GM23338 (cell line): Measurements from ENCODE around the gene SLK. TPM values are rescaled to one million over a fixed set of nuclear protein-coding genes. Genes with fewer than 3 reads are reported as not detected.

Source experiments
- ATAC-seq: fragments of 200-7000 bp; cut with Tn5 transposase; 3 replicates; pipeline ENCODE4 v1.9.1; 2020
- DNase-seq: peaks from one replicate; pipeline ENCODE4 v3.0.0-alpha.2; 2015; ENCODE audit warnings: low spot score
- H2AFZ ChIP-seq: fragments of 200-600 bp; sonication (generic); 2 replicates; pipeline ENCODE4 v1.8.0; 2016; ENCODE audit warnings: antibody characterized with exemption, mild to moderate bottlenecking, moderate library complexity
- H3F3A ChIP-seq: fragments of 200-600 bp; sonication (generic); replicated peaks from 2 replicates; pipeline ENCODE4 v1.8.0; 2017; ENCODE audit warnings: antibody characterized with exemption, mixed run types, low read depth
- H3K27ac ChIP-seq: fragments of 200-600 bp; sonication (generic); 2 replicates; pipeline ENCODE4 v1.6.1; 2016; ENCODE audit warnings: low read depth
- H3K27me3 ChIP-seq: fragments of 200-600 bp; sonication (generic); 2 replicates; pipeline ENCODE4 v1.8.0; 2016; ENCODE audit warnings: mild to moderate bottlenecking, mixed run types, moderate library complexity; ENCODE audit not compliant: insufficient read depth
- H3K36me3 ChIP-seq: fragments of 200-600 bp; sonication (generic); 2 replicates; pipeline ENCODE4 v1.8.0; 2016; ENCODE audit warnings: mild to moderate bottlenecking; ENCODE audit not compliant: insufficient read depth
- H3K4me1 ChIP-seq: fragments of 200-600 bp; sonication (generic); 2 replicates; pipeline ENCODE4 v1.8.0; 2016; ENCODE audit warnings: mild to moderate bottlenecking, moderate library complexity; ENCODE audit not compliant: insufficient read depth
- H3K4me2 ChIP-seq: fragments of 200-600 bp; sonication (generic); 2 replicates; pipeline ENCODE4 v1.7.1; 2017; ENCODE audit warnings: mixed run types
- H3K4me3 ChIP-seq: fragments of 200-600 bp; sonication (generic); 2 replicates; pipeline ENCODE4 v1.6.1; 2016; ENCODE audit warnings: mixed run types
- H3K79me2 ChIP-seq: fragments of 200-600 bp; sonication (generic); replicated peaks from 2 replicates; pipeline ENCODE4 v1.8.0; 2017; ENCODE audit warnings: mild to moderate bottlenecking; ENCODE audit not compliant: insufficient read depth
- H3K9me2 ChIP-seq: fragments of 200-600 bp; sonication (generic); 2 replicates; pipeline ENCODE4 v1.8.0; 2017; ENCODE audit not compliant: insufficient read depth
- H4K20me1 ChIP-seq: fragments of 200-600 bp; sonication (generic); replicated peaks from 2 replicates; pipeline ENCODE4 v1.8.0; 2017; ENCODE audit warnings: mild to moderate bottlenecking; ENCODE audit not compliant: insufficient read depth
- H3K27ac Mint-ChIP-seq: 2 replicates; pipeline ENCODE4 v1.8.0; 2020; ENCODE audit warnings: inconsistent platforms, mild to moderate bottlenecking, moderate library complexity, mixed read lengths
- H3K27me3 Mint-ChIP-seq: 3 replicates; pipeline ENCODE4 v1.8.0; 2022; ENCODE audit warnings: low read depth, mild to moderate bottlenecking, moderate library complexity, mixed read lengths, inconsistent platforms; ENCODE audit not compliant: insufficient read depth, poor library complexity
- H3K36me3 Mint-ChIP-seq: 3 replicates; pipeline ENCODE4 v1.8.0; 2021; ENCODE audit warnings: low read depth, mild to moderate bottlenecking, inconsistent platforms, moderate library complexity, mixed read lengths
- H3K4me1 Mint-ChIP-seq: 3 replicates; pipeline ENCODE4 v1.8.0; 2020; ENCODE audit warnings: mild to moderate bottlenecking, inconsistent platforms, mixed read lengths
- H3K4me3 Mint-ChIP-seq: 3 replicates; pipeline ENCODE4 v1.8.0; 2021; ENCODE audit warnings: moderate library complexity, mild to moderate bottlenecking, inconsistent platforms, mixed read lengths
- H3K9me3 Mint-ChIP-seq: 3 replicates; pipeline ENCODE4 v1.8.0; 2020; ENCODE audit warnings: moderate library complexity, mild to moderate bottlenecking, inconsistent platforms, mixed read lengths
- CREB1 ChIP-seq: fragments of 250-450 bp; sonication (Bioruptor Pico); IDR thresholded peaks from 2 replicates; pipeline ENCODE4 v1.5.0; 2020; ENCODE audit warnings: low read depth, mild to moderate bottlenecking, moderate library complexity
- ETS1 ChIP-seq: IDR thresholded peaks from 2 replicates; pipeline ENCODE4 v1.6.1; 2016; ENCODE audit warnings: antibody characterized with exemption
- EZH2 ChIP-seq: fragments of 200-600 bp; sonication (generic); IDR thresholded peaks from one replicate; pipeline ENCODE4 v1.8.0; 2017; ENCODE audit warnings: antibody characterized with exemption, mild to moderate bottlenecking, low read depth; ENCODE audit not compliant: unreplicated experiment
- EZH2phosphoT487 ChIP-seq: fragments of 200-600 bp; sonication (generic); IDR thresholded peaks from one replicate; pipeline ENCODE4 v1.8.1; 2018; ENCODE audit warnings: antibody characterized with exemption; ENCODE audit not compliant: unreplicated experiment
- JUNB ChIP-seq: IDR thresholded peaks from one replicate; pipeline ENCODE4 v1.6.1; 2016; ENCODE audit warnings: antibody characterized with exemption; ENCODE audit not compliant: unreplicated experiment
- NANOG ChIP-seq: IDR thresholded peaks from 2 replicates; pipeline ENCODE4 v1.6.1; 2016; ENCODE audit warnings: antibody characterized with exemption, borderline replicate concordance
- STAT1 ChIP-seq: IDR thresholded peaks from one replicate; pipeline ENCODE4 v1.6.1; 2016; ENCODE audit warnings: antibody characterized with exemption; ENCODE audit not compliant: unreplicated experiment
- ZNF114 ChIP-seq: fragments of 250-450 bp; sonication (Bioruptor Pico); IDR thresholded peaks from 2 replicates; pipeline ENCODE4 v1.5.0; 2020; ENCODE audit warnings: mild to moderate bottlenecking, moderate library complexity
- ZNF331 ChIP-seq: fragments of 250-450 bp; sonication (Bioruptor Pico); IDR thresholded peaks from 2 replicates; pipeline ENCODE4 v1.5.0; 2020; ENCODE audit warnings: low read depth, mild to moderate bottlenecking, moderate library complexity
- ZNF462 ChIP-seq: fragments of 250-450 bp; sonication (Bioruptor Pico); IDR thresholded peaks from 2 replicates; pipeline ENCODE4 v1.5.0; 2020; ENCODE audit warnings: mild to moderate bottlenecking, moderate library complexity
- polyA plus RNA-seq: library from polyadenylated mRNA; unstranded; fragments of >200 nt; fragmentation: Nextera tagmentation; extraction: Ambion mirVana; gene quantifications from 2 replicates; pipeline ENCODE4 v1.2.1, GENCODE V29; 2016
- total RNA-seq: library from RNA; depleted of rRNA; stranded (reverse); fragments of >200 nt; shearing (Covaris generic); gene quantifications from 2 replicates; pipeline ENCODE4 v1.2.3, GENCODE V29; 2014

Gene SLK
- total and polyA plus RNA-seq, 2 experiments from 2014 or later, result 8.4 to 21.5 TPM

GRCh38 chr10:103990121-103990520 lies 23.2 kb downstream of the SLK start (continued):
- no peak for TF ChIP-seq ZNF462 (CRISPR knock-in tag)
- no peak for TF ChIP-seq JUNB
- TF ChIP-seq ZNF114 (CRISPR knock-in tag), result no peak
- TF ChIP-seq EZH2phosphoT487, result no peak
- TF ChIP-seq ZNF331 (CRISPR knock-in tag), result no peak
- TF ChIP-seq STAT1, result no peak
- no peak for TF ChIP-seq CREB1 (CRISPR knock-in tag)

- DNase-seq (no peak), ATAC-seq (no peak)
- no peaks in the 10 kb centered on the region for H3K4me1 ChIP-seq
- no peaks in the 10 kb centered on the region for H3K27me3 ChIP-seq
- H3K9me3 Mint-ChIP-seq, result no peaks in the 10 kb centered on the region
- no peak overlapping the region for H3K4me2 ChIP-seq
- no peaks in the 10 kb centered on the region for H3K36me3 ChIP-seq
- no peaks in the 10 kb centered on the region; the same call in 1 of the 2 replicates for H3K79me2 ChIP-seq
- H3K4me3 Mint-ChIP-seq, result no peak overlapping the region
- no peaks in the 10 kb centered on the region for H3K4me1 Mint-ChIP-seq
- no peaks in the 10 kb centered on the region for H3K9me2 ChIP-seq
- no peaks in the 10 kb centered on the region for H4K20me1 ChIP-seq
- no peak overlapping the region for H3K4me3 ChIP-seq
- no peaks in the 10 kb centered on the region for H3K27me3 Mint-ChIP-seq
- no peak overlapping the region for H2AFZ ChIP-seq
- H3K36me3 Mint-ChIP-seq, result no peaks in the 10 kb centered on the region
- no peak overlapping the region for H3K27ac ChIP-seq
- no peak overlapping the region for H3K27ac Mint-ChIP-seq
- no peaks in the 10 kb centered on the region for H3F3A ChIP-seq
- TF ChIP-seq ETS1, result no peak
- no peak for TF ChIP-seq ZNF114 (CRISPR knock-in tag)
- no peak for TF ChIP-seq NANOG
- no peak for TF ChIP-seq ZNF462 (CRISPR knock-in tag)
- no peak for TF ChIP-seq EZH2phosphoT487
- no peak for TF ChIP-seq EZH2
Measured at GRCh38 chr10:103990531-103990930, 23.6 kb downstream of the SLK start.
